Skeletal muscle cell (primary cell): ENCODE data around the gene HOXD13.

Experiments
- DNase-seq: peaks from one replicate; pipeline ENCODE4 v3.0.0-alpha.2; 2010; ENCODE audit warnings: low read depth
- H3K4me3 ChIP-seq: 2 replicates; pipeline ENCODE4 v1.5.1; 2011; ENCODE audit warnings: low read depth, mild to moderate bottlenecking, control low read depth, low read length, moderate library complexity

HOXD13 gene

DNA sequence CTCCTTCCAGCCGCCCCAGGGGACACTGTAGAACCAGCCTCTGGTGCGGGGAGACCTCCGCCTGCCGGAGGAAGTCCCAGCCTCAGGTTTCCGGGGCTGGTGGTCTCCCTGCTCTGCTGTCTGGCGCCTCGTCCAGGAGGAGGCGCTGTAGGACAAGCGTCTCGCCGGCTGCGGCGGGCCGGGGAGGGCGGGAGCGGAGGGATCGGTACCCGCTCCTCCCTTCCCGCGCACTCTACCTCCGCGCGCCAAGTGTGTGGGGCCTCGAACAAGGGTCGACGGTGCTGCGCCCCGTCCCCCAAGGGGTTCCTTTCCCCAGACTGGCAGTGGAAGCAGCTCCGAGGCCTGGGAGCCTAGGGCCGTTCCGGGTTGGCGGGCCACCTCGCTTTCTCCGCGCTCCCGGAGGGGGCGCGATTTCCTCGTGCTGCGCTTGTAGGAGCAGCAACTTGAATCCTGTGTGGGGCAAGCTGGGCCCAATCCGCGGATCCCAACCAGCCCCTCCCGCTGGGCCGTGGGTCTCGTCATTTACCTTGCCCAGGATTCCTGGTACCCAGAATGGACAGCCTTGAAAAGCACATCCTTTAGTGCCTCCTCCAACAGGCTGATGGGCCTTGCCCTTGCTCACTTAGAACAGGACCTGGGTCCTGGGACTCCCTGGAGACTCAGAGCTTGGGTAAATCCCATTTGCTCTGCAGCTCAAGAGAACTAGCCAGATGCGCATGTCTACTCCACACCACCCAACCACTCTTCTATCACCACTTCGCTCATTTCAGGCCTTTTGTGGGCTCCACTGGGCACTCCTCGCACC is 48.2 kb downstream of the HOXD13 start:
- H3K4me3 ChIP-seq: peak overlapping the region; percentile 59

DNA sequence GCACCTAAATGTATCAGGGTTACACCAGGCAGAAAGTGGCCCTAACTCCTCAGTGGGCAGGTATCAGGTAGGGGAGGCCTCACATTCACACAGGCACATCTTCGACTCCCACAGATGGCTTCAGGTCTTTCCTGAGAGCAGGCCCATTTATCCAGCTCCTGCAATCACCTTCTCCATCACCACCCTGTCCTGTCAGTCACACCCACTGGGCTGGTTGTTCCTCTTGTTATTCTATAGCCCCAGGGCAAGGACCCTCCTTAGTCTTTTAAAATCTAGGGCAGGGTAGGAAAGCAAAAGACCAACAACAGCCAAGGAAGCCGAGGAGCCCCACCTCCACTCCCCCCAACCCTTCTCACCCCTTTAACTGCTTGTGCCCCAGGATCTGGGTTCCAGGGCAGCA is 49.8 kb downstream of the HOXD13 start:
- no peak for DNase-seq
- no peak overlapping the region for H3K4me3 ChIP-seq

More for the DNA sequence above, 48.2 kb downstream of the HOXD13 start:
- no peak for DNase-seq
